Trophoblast cell (in vitro differentiated cells and primary cell): ENCODE results near the gene TTYH2.

Source experiments
- DNase-seq, 2 donors: peaks; one replicate each; pipeline ENCODE4 v3.0.0-alpha.2; 2016
- H2AFZ ChIP-seq: 2 replicates; pipeline ENCODE4 v1.6.1; 2013; ENCODE audit warnings: low read length, moderate library complexity, mild to moderate bottlenecking; ENCODE audit not compliant: insufficient read depth, poor library complexity
- H2AK5ac ChIP-seq: 2 replicates; pipeline ENCODE4 v1.6.1; 2013; ENCODE audit warnings: mild to moderate bottlenecking, low read length
- H2BK120ac ChIP-seq: 2 replicates; pipeline ENCODE4 v1.6.1; 2013; ENCODE audit warnings: low read length, mild to moderate bottlenecking, moderate library complexity; ENCODE audit not compliant: insufficient read depth, poor library complexity
- H2BK12ac ChIP-seq: 2 replicates; pipeline ENCODE4 v1.6.1; 2013; ENCODE audit warnings: mild to moderate bottlenecking, low read length, moderate library complexity
- H2BK5ac ChIP-seq: 2 replicates; pipeline ENCODE4 v1.6.1; 2013; ENCODE audit warnings: low read length, low read depth, moderate library complexity, mild to moderate bottlenecking; ENCODE audit not compliant: poor library complexity
- H3K14ac ChIP-seq: 2 replicates; pipeline ENCODE4 v1.6.1; 2013; ENCODE audit warnings: mild to moderate bottlenecking, low read length
- H3K18ac ChIP-seq: 2 replicates; pipeline ENCODE4 v1.6.1; 2013; ENCODE audit warnings: mild to moderate bottlenecking, low read length
- H3K23ac ChIP-seq: 2 replicates; pipeline ENCODE4 v1.6.1; 2013; ENCODE audit warnings: low read length
- H3K27ac ChIP-seq: 2 replicates; pipeline ENCODE4 v1.5.1; 2013; ENCODE audit warnings: low read depth, mild to moderate bottlenecking, inconsistent platforms, low read length, moderate library complexity
- H3K27me3 ChIP-seq: 2 replicates; pipeline ENCODE4 v1.6.1; 2013; ENCODE audit warnings: inconsistent platforms, mild to moderate bottlenecking, low read length, moderate library complexity; ENCODE audit not compliant: insufficient read depth
- H3K36me3 ChIP-seq, 2 experiments: 1 replicate in 1 of 2; 2 replicates in 1 of 2; pipeline ENCODE4 v1.6.1; 2013; ENCODE audit warnings: low read length in 2 of 2, mild to moderate bottlenecking in 2 of 2, moderate library complexity in 1 of 2; ENCODE audit not compliant: insufficient read depth in 2 of 2, control insufficient read depth in 1 of 2
- H3K4ac ChIP-seq: 2 replicates; pipeline ENCODE4 v1.6.1; 2013; ENCODE audit warnings: low read depth, mild to moderate bottlenecking, low read length, moderate library complexity
- H3K4me1 ChIP-seq, 2 experiments: 1 replicate in 1 of 2; 2 replicates in 1 of 2; pipeline ENCODE4 v1.6.1; 2013; ENCODE audit warnings: low read length in 2 of 2, mild to moderate bottlenecking in 2 of 2, moderate library complexity in 1 of 2; ENCODE audit not compliant: insufficient read depth in 2 of 2, control insufficient read depth in 1 of 2
- H3K4me2 ChIP-seq: 2 replicates; pipeline ENCODE4 v1.6.1; 2013; ENCODE audit warnings: inconsistent platforms, mild to moderate bottlenecking, low read length, moderate library complexity
- H3K4me3 ChIP-seq: 2 replicates; pipeline ENCODE4 v1.5.1; 2013; ENCODE audit warnings: mild to moderate bottlenecking, low read depth, low read length, inconsistent platforms
- H3K79me1 ChIP-seq: one replicate; pipeline ENCODE4 v1.6.1; 2013; ENCODE audit warnings: low read length
- H3K79me2 ChIP-seq: 2 replicates; pipeline ENCODE4 v1.6.1; 2013; ENCODE audit warnings: low read length, mild to moderate bottlenecking; ENCODE audit not compliant: control insufficient read depth, insufficient read depth, poor library complexity
- H3K9ac ChIP-seq: 2 replicates; pipeline ENCODE4 v1.6.1; 2013; ENCODE audit warnings: mild to moderate bottlenecking, low read length
- H3K9me3 ChIP-seq: 2 replicates; pipeline ENCODE4 v1.6.1; 2013; ENCODE audit warnings: low read depth, mild to moderate bottlenecking, control low read depth, inconsistent platforms, low read length; ENCODE audit not compliant: insufficient read depth
- H4K12ac ChIP-seq: 2 replicates; pipeline ENCODE4 v1.6.1; 2013; ENCODE audit warnings: low read depth, mild to moderate bottlenecking, low read length, moderate library complexity
- H4K8ac ChIP-seq: 2 replicates; pipeline ENCODE4 v1.6.1; 2013; ENCODE audit warnings: low read depth, mild to moderate bottlenecking, low read length, moderate library complexity
- H4K91ac ChIP-seq: one replicate; pipeline ENCODE4 v1.6.1; 2013; ENCODE audit warnings: low read depth, mild to moderate bottlenecking, low read length, moderate library complexity
- WGBS: extraction: QIAGEN DNeasy Blood & Tissue Kit; methylation state at CpG from one replicate; pipeline ENCODE4 v1.1.7; 2013; ENCODE audit warnings: missing lambda C conversion rate; ENCODE audit not compliant: insufficient read length, insufficient coverage; ENCODE audit errors: extremely low coverage; 5-methylcytosine and 5-hydroxymethylcytosine counted together

The TTYH2 gene

DNA sequence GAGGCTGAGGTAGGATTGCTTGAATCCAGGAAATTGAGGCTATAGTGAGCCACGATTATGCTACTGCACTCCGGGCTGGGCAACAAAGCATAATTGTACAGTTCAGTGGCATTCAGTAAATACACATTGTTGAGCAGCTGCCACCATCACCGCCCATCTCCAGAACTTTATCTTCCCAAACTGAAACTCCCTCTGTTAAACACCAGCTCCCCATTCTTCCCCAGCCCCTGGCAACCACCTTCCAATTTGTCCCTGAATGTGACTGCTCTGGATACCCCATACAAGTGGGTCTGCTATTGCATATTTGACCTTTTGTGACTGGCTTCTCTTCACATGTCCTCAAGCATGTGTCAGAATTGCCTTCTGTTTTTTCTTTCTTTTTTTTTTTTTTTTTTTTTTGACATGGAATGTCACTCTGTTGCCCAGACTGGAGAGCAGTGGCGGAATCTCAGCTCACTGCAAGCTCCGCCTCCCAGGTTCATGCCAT lies 7.0 kb upstream of the TTYH2 start:
- H4K8ac ChIP-seq, result no peak overlapping the region
- no peak overlapping the region for H3K18ac ChIP-seq
- H3K79me1 ChIP-seq, result peaks cover 14% of the 10 kb centered on the region
- peaks cover 37 to 48% of the 10 kb centered on the region in 2 experiments for H3K36me3 ChIP-seq
- no peak overlapping the region for H3K27ac ChIP-seq
- H3K9ac ChIP-seq, result no peak overlapping the region
- H2BK120ac ChIP-seq, result no peak overlapping the region
- H4K91ac ChIP-seq, result no peak overlapping the region
- H3K4ac ChIP-seq, result peak overlapping the region; percentile 82
- no peak overlapping the region for H4K12ac ChIP-seq
- H3K79me2 ChIP-seq, result peaks cover 11% of the 10 kb centered on the region
- H2AFZ ChIP-seq, result no peak overlapping the region
- H3K14ac ChIP-seq, result no peak overlapping the region
- no peak overlapping the region for H2AK5ac ChIP-seq
- peaks cover 20 to 39% of the 10 kb centered on the region in 2 experiments for H3K4me1 ChIP-seq
- H2BK5ac ChIP-seq, result no peak overlapping the region
- WGBS, result no CpG with 5 or more reads among the region's 5 CpGs
- no peaks in the 10 kb centered on the region for H3K9me3 ChIP-seq
- no peak overlapping the region for H3K4me3 ChIP-seq
- no peak overlapping the region for H2BK12ac ChIP-seq
- H3K23ac ChIP-seq, result no peak overlapping the region
- H3K27me3 ChIP-seq, result no peaks in the 10 kb centered on the region
- no peak overlapping the region for H3K4me2 ChIP-seq
- DNase-seq, result peak; percentile 44 to 76

DNA sequence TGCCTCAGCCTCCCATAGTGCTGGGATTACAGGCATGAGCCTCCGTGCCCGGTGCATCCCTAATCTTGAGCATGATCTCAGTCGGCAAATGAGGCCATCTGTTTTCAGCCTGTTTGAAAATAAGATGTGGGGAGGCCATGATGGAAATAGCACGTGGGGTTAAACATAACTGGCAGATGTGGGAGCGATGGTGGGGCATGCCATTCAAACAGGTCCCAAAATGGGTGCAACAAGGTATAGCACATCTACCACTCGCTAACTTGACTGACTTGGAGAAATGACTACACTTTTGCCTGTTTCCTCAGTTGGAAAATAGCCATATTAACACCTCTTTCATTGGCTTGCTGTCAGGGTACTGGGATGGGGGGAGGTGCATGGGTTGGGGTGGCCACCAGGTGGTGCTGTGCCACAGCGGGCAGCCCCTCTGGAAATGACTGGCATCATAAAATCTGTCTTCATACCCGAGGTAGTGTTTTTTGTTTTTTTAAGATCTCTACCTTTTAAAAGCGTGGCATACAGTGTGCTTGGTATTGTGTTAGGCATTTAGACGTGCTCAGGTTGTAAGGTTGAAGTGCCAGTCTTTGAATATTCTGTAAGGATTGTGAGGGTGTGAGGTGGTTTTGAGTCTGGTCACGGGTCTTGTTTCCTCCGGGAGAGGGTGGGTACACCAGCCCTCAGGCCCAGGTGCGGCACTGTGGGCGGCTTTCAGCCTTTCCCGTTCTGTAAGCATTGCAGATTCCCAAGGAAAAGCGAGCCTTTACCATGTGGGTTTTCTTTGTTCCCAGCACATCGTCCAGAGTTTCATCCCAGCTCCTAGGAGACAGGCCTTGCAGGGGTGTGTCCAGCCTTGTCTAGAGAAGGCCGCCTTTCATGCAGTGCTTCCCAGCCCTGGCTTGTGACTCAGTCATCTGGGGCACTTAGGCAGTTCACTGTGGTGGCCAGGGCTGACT lies 2.9 kb upstream of the TTYH2 start:
- peak overlapping the region; percentile 96 for H3K27ac ChIP-seq
- H3K36me3 ChIP-seq, result peaks cover 27 to 39% of the 10 kb centered on the region in 2 experiments
- peak overlapping the region; percentile 63 for H3K18ac ChIP-seq
- H4K12ac ChIP-seq, result no peak overlapping the region
- peaks cover 3% of the 10 kb centered on the region for H3K79me2 ChIP-seq
- no peak overlapping the region for H2AK5ac ChIP-seq
- peak overlapping the region; percentile 8 for H3K4ac ChIP-seq
- H3K4me2 ChIP-seq, result peak overlapping the region; percentile 46
- H3K23ac ChIP-seq, result no peak overlapping the region
- peak overlapping the region; percentile 18 for H2BK12ac ChIP-seq
- no peak overlapping the region for H2AFZ ChIP-seq
- H3K4me1 ChIP-seq, result peaks cover 34 to 54% of the 10 kb centered on the region in 2 experiments
- no peaks in the 10 kb centered on the region for H3K9me3 ChIP-seq
- peak overlapping the region; percentile 40 for H2BK120ac ChIP-seq
- peak overlapping the region; percentile 46 for H4K8ac ChIP-seq
- peak overlapping the region; percentile 20 for H3K9ac ChIP-seq
- H3K79me1 ChIP-seq, result peaks cover 28% of the 10 kb centered on the region
- peak overlapping the region; percentile 50 for H3K14ac ChIP-seq
- no CpG with 5 or more reads among the region's 18 CpGs for WGBS
- H3K4me3 ChIP-seq, result no peak overlapping the region
- H4K91ac ChIP-seq, result peak overlapping the region; percentile 67
- peak; percentile 43 to 45 for DNase-seq
- H3K27me3 ChIP-seq, result no peaks in the 10 kb centered on the region
- H2BK5ac ChIP-seq, result peak overlapping the region; percentile 86

DNA sequence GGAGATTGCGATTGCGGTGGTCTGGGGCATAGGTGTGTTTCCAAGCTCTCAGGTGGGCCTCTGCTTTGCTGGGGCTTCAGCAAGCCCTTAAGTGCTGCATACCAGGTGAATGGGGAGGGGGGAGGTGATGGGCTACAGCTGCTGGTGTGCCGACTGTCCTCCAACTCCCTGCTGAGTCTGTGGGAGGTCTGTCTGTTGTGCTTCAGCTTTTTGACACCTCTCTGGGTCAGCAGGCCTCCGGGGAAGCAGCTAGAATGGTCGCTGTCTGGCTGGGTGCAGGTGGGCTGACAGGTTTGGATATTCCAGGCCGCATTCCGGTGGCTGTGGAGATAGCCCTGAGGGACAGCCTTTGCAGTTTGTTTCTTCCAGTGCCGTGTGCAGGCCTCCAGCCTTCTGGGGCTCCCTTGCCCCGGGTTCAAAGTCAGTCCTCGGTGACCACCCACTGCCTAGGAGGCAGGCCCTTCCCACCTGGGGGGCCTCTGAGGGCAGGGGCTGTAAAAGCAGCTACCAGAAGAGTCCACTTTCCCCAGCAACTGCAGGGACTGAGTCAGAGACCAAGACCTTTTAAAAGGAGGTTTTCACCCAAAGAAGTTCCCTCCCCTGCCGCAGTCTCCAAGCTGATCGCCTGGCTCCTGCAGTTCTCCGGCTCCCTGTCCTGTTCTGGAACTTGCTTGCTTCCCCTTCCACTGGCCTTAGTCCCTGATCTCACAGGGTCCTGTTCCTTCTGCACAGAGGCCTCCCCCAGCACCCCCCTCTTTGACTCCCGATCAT lies 2.0 kb upstream of the TTYH2 start:
- H4K12ac ChIP-seq, result no peak overlapping the region
- no CpG with 5 or more reads among the region's 14 CpGs for WGBS
- H3K4me1 ChIP-seq, result peaks cover 34 to 50% of the 10 kb centered on the region in 2 experiments

DNA sequence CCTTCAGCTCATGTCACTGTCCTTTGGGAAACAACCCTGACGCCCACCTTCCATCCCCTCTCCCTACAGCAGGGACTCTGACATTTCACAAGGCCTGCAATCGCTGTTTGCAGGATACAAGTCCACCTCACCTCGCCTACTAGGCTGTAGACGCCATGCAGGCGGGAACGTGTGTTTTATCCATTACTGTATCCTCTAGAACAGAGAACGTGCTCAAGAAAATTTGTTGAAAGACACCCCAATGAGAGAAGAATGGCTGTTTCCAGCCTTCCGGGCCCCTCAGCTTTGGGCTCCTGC lies 1.5 kb upstream of the TTYH2 start:
- Histone ChIP-seq H3K36me3 (peaks cover 18 to 29% of the 10 kb centered on the region in 2 experiments), H2AK5ac (peak overlapping the region; percentile 10), H3K79me2 (peaks cover 3% of the 10 kb centered on the region), H4K12ac (no peak overlapping the region), H2AFZ (no peak overlapping the region), H3K4me2 (peak overlapping the region; percentile 59), H3K18ac (peak overlapping the region; percentile 31), H3K27me3 (no peaks in the 10 kb centered on the region), H3K9ac (no peak overlapping the region), H3K4ac (peak overlapping the region; percentile 39), H3K79me1 (peaks cover 28% of the 10 kb centered on the region), H3K27ac (peak overlapping the region; percentile 96), H3K4me3 (peak overlapping the region; percentile 8), H3K9me3 (no peaks in the 10 kb centered on the region), H2BK12ac (peak overlapping the region; percentile 55), H2BK5ac (peak overlapping the region; percentile 86), H4K91ac (peak overlapping the region; percentile 91), H3K4me1 (peaks cover 34 to 48% of the 10 kb centered on the region in 2 experiments), H3K14ac (peak overlapping the region; percentile 74), H3K23ac (no peak overlapping the region), H4K8ac (peak overlapping the region; percentile 31), H2BK120ac (peak overlapping the region; percentile 60)
- no peak for DNase-seq
- no CpG with 5 or more reads among the region's 8 CpGs for WGBS

More for the DNA sequence above, 2.0 kb upstream of the TTYH2 start:
- Histone ChIP-seq H3K27ac (peak overlapping the region; percentile 96), H2AK5ac (peak overlapping the region; percentile 10), H3K79me2 (peaks cover 3% of the 10 kb centered on the region), H3K27me3 (no peaks in the 10 kb centered on the region), H2AFZ (no peak overlapping the region), H3K4me3 (peak overlapping the region; percentile 8), H2BK5ac (peak overlapping the region; percentile 86), H3K23ac (no peak overlapping the region), H3K14ac (peak overlapping the region; percentile 74), H3K4ac (peak overlapping the region; percentile 39), H3K9ac (no peak overlapping the region), H4K91ac (peak overlapping the region; percentile 91), H3K36me3 (peaks cover 21 to 32% of the 10 kb centered on the region in 2 experiments), H2BK120ac (peak overlapping the region; percentile 60), H3K79me1 (peaks cover 28% of the 10 kb centered on the region), H2BK12ac (peak overlapping the region; percentile 55), H3K18ac (peak overlapping the region; percentile 31), H4K8ac (peak overlapping the region; percentile 31), H3K4me2 (peak overlapping the region; percentile 59), H3K9me3 (no peaks in the 10 kb centered on the region)
- DNase-seq, result peak; percentile 39 to 44
